Spinal cord (tissue), 10 donors: ENCODE measurements around the gene MYF6. TPM values are rescaled to one million over a fixed set of nuclear protein-coding genes. Genes with fewer than 3 reads are reported as not detected.

Experiments used
- DNase-seq, 6 donors: peaks; one replicate each; pipeline versions ENCODE4 v3.0.0 to v3.0.0-alpha.2; 2013 to 2015; ENCODE audit warnings: low spot score in 6 of 6, low read depth in 4 of 6
- H3K27ac ChIP-seq: one replicate; pipeline ENCODE4 v1.5.1; 2013; ENCODE audit warnings: low read depth, low read length, control low read depth
- H3K27me3 ChIP-seq: one replicate; pipeline ENCODE4 v1.6.1; 2013; ENCODE audit warnings: low read length; ENCODE audit not compliant: control insufficient read depth, insufficient read depth
- H3K36me3 ChIP-seq: one replicate; pipeline ENCODE4 v1.6.1; 2013; ENCODE audit warnings: low read length; ENCODE audit not compliant: control insufficient read depth, insufficient read depth
- H3K4me1 ChIP-seq: one replicate; pipeline ENCODE4 v1.6.1; 2013; ENCODE audit warnings: low read length; ENCODE audit not compliant: control insufficient read depth, insufficient read depth
- H3K4me3 ChIP-seq: one replicate; pipeline ENCODE4 v1.5.1; 2013; ENCODE audit warnings: low read depth, low read length, control low read depth
- H3K9me3 ChIP-seq: one replicate; pipeline ENCODE4 v1.6.1; 2013; ENCODE audit warnings: low read length; ENCODE audit not compliant: control insufficient read depth, insufficient read depth
- WGBS: methylation state at CpG from one replicate; pipeline ENCODE4 v1.1.5; 2013; ENCODE audit warnings: missing lambda C conversion rate; ENCODE audit not compliant: insufficient coverage; 5-methylcytosine and 5-hydroxymethylcytosine counted together
- polyA plus RNA-seq, 2 donors: library from polyadenylated mRNA; unstranded; fragments of 120-200 nt; gene quantifications; one replicate each; pipeline ENCODE4 v1.2.1, GENCODE V29; 2013; ENCODE audit not compliant: insufficient read length in 2 of 2
- total RNA-seq, 2 donors: library from RNA; depleted of rRNA in 1 of 2; stranded (reverse); fragments of 120-200 nt in 1 of 2; fragments of >200 nt in 1 of 2; gene quantifications; one replicate each; pipeline versions ENCODE4 v1.2.3 to v1.2.4, GENCODE V29; 2013 to 2014
- donor health status: healthy.

Gene MYF6
- total and polyA plus RNA-seq, 4 donors, result 0.61 to 3.5 (median 1.6) TPM

- Histone ChIP-seq H3K27ac (no peak overlapping the region), H3K27me3 (no peaks in the 10 kb centered on the region), H3K36me3 (no peaks in the 10 kb centered on the region), H3K4me3 (no peak overlapping the region), H3K4me1 (no peaks in the 10 kb centered on the region), H3K9me3 (no peaks in the 10 kb centered on the region)
- no peak for DNase-seq
- no CpG with 5 or more reads among the region's 3 CpGs for WGBS
These were observed 25.6 kb upstream of the MYF6 start for GRCh38 chr12:80681786-80682185.

GRCh38 chr12:80684077-80684495 lies 23.3 kb upstream of the MYF6 start:
- H3K27me3 ChIP-seq, result no peaks in the 10 kb centered on the region
- H3K9me3 ChIP-seq, result no peaks in the 10 kb centered on the region
- WGBS, result 31% methylated on average over 4 of the region's 7 CpGs
- DNase-seq, result peak in 1 of 6 donors; percentile 10
- H3K27ac ChIP-seq, result no peak overlapping the region
- H3K36me3 ChIP-seq, result no peaks in the 10 kb centered on the region
- H3K4me3 ChIP-seq, result no peak overlapping the region
- H3K4me1 ChIP-seq, result no peaks in the 10 kb centered on the region

GRCh38 chr12:80690090-80690489 lies 17.3 kb upstream of the MYF6 start:
- no peak for DNase-seq
- Histone ChIP-seq H3K9me3 (no peaks in the 10 kb centered on the region), H3K36me3 (no peaks in the 10 kb centered on the region), H3K27me3 (no peaks in the 10 kb centered on the region), H3K4me3 (no peak overlapping the region), H3K4me1 (no peaks in the 10 kb centered on the region), H3K27ac (no peak overlapping the region)
- WGBS, result no CpG with 5 or more reads among the region's 1 CpG

- H3K27ac ChIP-seq, result no peak overlapping the region
- H3K9me3 ChIP-seq, result no peaks in the 10 kb centered on the region
- no CpG with 5 or more reads among the region's 2 CpGs for WGBS
- no peaks in the 10 kb centered on the region for H3K27me3 ChIP-seq
- no peaks in the 10 kb centered on the region for H3K4me1 ChIP-seq
- DNase-seq, result no peak
- no peaks in the 10 kb centered on the region for H3K36me3 ChIP-seq
- H3K4me3 ChIP-seq, result no peak overlapping the region
These were observed 16.9 kb upstream of the MYF6 start for GRCh38 chr12:80690513-80690912.

GRCh38 chr12:80692114-80692513 lies 15.3 kb upstream of the MYF6 start:
- H3K4me1 ChIP-seq, result no peaks in the 10 kb centered on the region
- DNase-seq, result no peak
- no peaks in the 10 kb centered on the region for H3K36me3 ChIP-seq
- no peak overlapping the region for H3K4me3 ChIP-seq
- no peaks in the 10 kb centered on the region for H3K27me3 ChIP-seq
- no peaks in the 10 kb centered on the region for H3K9me3 ChIP-seq
- H3K27ac ChIP-seq, result no peak overlapping the region
- no CpG with 5 or more reads among the region's 1 CpG for WGBS

- H3K4me1 ChIP-seq, result no peaks in the 10 kb centered on the region
- no peaks in the 10 kb centered on the region for H3K36me3 ChIP-seq
- no peak overlapping the region for H3K27ac ChIP-seq
- 80% methylated on average over 1 of the region's 2 CpGs for WGBS
- no peak overlapping the region for H3K4me3 ChIP-seq
- DNase-seq, result no peak
- H3K27me3 ChIP-seq, result no peaks in the 10 kb centered on the region
- H3K9me3 ChIP-seq, result no peaks in the 10 kb centered on the region
These were observed 10.1 kb upstream of the MYF6 start for GRCh38 chr12:80697270-80697887.

- no peaks in the 10 kb centered on the region for H3K27me3 ChIP-seq
- 100% methylated on average over 1 of the region's 7 CpGs for WGBS
- no peak overlapping the region for H3K4me3 ChIP-seq
- H3K36me3 ChIP-seq, result no peaks in the 10 kb centered on the region
- DNase-seq, result no peak
- no peaks in the 10 kb centered on the region for H3K4me1 ChIP-seq
- H3K27ac ChIP-seq, result no peak overlapping the region
- H3K9me3 ChIP-seq, result no peaks in the 10 kb centered on the region
These were observed 9.2 kb upstream of the MYF6 start for GRCh38 chr12:80698256-80698655.

- no peak overlapping the region for H3K27ac ChIP-seq
- no peaks in the 10 kb centered on the region for H3K36me3 ChIP-seq
- H3K4me1 ChIP-seq, result no peaks in the 10 kb centered on the region
- no peak for DNase-seq
- H3K9me3 ChIP-seq, result no peaks in the 10 kb centered on the region
- H3K27me3 ChIP-seq, result no peaks in the 10 kb centered on the region
- H3K4me3 ChIP-seq, result no peak overlapping the region
- 80% methylated on average over 1 of the region's 7 CpGs for WGBS
These were observed 8.4 kb upstream of the MYF6 start for GRCh38 chr12:80698847-80699542.

GRCh38 chr12:80700327-80700726 lies 7.1 kb upstream of the MYF6 start:
- Histone ChIP-seq H3K4me3 (no peak overlapping the region), H3K27me3 (no peaks in the 10 kb centered on the region), H3K36me3 (no peaks in the 10 kb centered on the region), H3K27ac (no peak overlapping the region), H3K9me3 (no peaks in the 10 kb centered on the region), H3K4me1 (no peaks in the 10 kb centered on the region)
- WGBS, result no CpG with 5 or more reads among the region's 2 CpGs
- no peak for DNase-seq

- no peaks in the 10 kb centered on the region for H3K9me3 ChIP-seq
- H3K4me3 ChIP-seq, result no peak overlapping the region
- no peaks in the 10 kb centered on the region for H3K4me1 ChIP-seq
- H3K36me3 ChIP-seq, result no peaks in the 10 kb centered on the region
- H3K27ac ChIP-seq, result no peak overlapping the region
- H3K27me3 ChIP-seq, result no peaks in the 10 kb centered on the region
- DNase-seq, result no peak
- WGBS, result no CpG with 5 or more reads among the region's 2 CpGs
These were observed 6.0 kb upstream of the MYF6 start for GRCh38 chr12:80701388-80701787.
